GM21529 (cell line): Measurements from ENCODE around the gene ATP6V1B1.

ENCODE experiments used
- ATAC-seq: cut with Tn5 transposase; IDR thresholded peaks from one replicate; pipeline ENCODE4 v1.9.1; 2021; ENCODE audit not compliant: unreplicated experiment

The ATP6V1B1 gene

GRCh38 chr2:70926042-70926441, 9.7 kb upstream of the ATP6V1B1 start:
- no peak for ATAC-seq

- ATAC-seq = no peak
These were observed 8.6 kb upstream of the ATP6V1B1 start for GRCh38 chr2:70927138-70927537.

GRCh38 chr2:70927641-70928040, 8.1 kb upstream of the ATP6V1B1 start:
- no peak for ATAC-seq

- no peak for ATAC-seq
These were observed 7.3 kb upstream of the ATP6V1B1 start for GRCh38 chr2:70928366-70928765.

- ATAC-seq = no peak
These were observed 5.0 kb upstream of the ATP6V1B1 start for GRCh38 chr2:70930371-70931329.

- ATAC-seq = no peak
These were observed 4.2 kb upstream of the ATP6V1B1 start for GRCh38 chr2:70931376-70932000.

GRCh38 chr2:70932631-70933230, 3.0 kb upstream of the ATP6V1B1 start:
- ATAC-seq = no peak

GRCh38 chr2:70934981-70935380, 719 bp upstream of the ATP6V1B1 start:
- ATAC-seq = no peak

GRCh38 chr2:70936165-70936978, 672 bp downstream of the ATP6V1B1 start:
- ATAC-seq = no peak

GRCh38 chr2:70936979-70937811, 1.5 kb downstream of the ATP6V1B1 start:
- ATAC-seq = no peak

GRCh38 chr2:70937866-70938585, 2.3 kb downstream of the ATP6V1B1 start:
- ATAC-seq = no peak

GRCh38 chr2:70938586-70938950, 2.9 kb downstream of the ATP6V1B1 start:
- ATAC-seq = no peak

- no peak for ATAC-seq
These were observed 3.5 kb downstream of the ATP6V1B1 start for GRCh38 chr2:70939001-70939838.

- ATAC-seq = no peak
These were observed 4.3 kb downstream of the ATP6V1B1 start for GRCh38 chr2:70939839-70940580.

GRCh38 chr2:70941186-70941585, 5.5 kb downstream of the ATP6V1B1 start:
- no peak for ATAC-seq

GRCh38 chr2:70941701-70942100, 6.0 kb downstream of the ATP6V1B1 start:
- ATAC-seq = no peak

- ATAC-seq = no peak
These were observed 6.9 kb downstream of the ATP6V1B1 start for GRCh38 chr2:70942396-70943204.
